ENCODE measurements around the gene AZI2. TPM values are rescaled to one million over a fixed set of nuclear protein-coding genes. Genes with fewer than 3 reads are reported as not detected.

Gene AZI2
- total and polyA plus RNA-seq, 9 of the 15 experiments (the other 6 are each of a cell fraction or from before 2014, with no cell fraction given) = 28.5 to 96.3 (median 70.2) TPM

- no peak for FAIRE-seq
- no peak overlapping the region for H3K4me3 ChIP-seq
- CTCF ChIA-PET (ENCODE audit: low intra/inter-chr PET ratio) = no interaction called here
These were observed 56.0 kb downstream of the AZI2 start for GRCh38 chr3:28292622-28293021.

GRCh38 chr3:28291577-28291976, 57.0 kb downstream of the AZI2 start:
- Histone ChIP-seq H3K27ac (ENCODE audit: extremely low read depth, low read depth, low read length) (no peak overlapping the region), H3K27me3 (ENCODE audit: control insufficient read depth in 2 of 2, insufficient read depth in 2 of 2, low read length in 2 of 2) (no peaks in the 10 kb centered on the region), H3K4me2 (ENCODE audit: insufficient read depth, low read length) (no peak overlapping the region), H3K4me1 (replicated peaks in 1 of 2; ENCODE audit: control insufficient read depth in 2 of 2, insufficient read depth in 2 of 2, low read length in 2 of 2) (no peaks in the 10 kb centered on the region), H3K9me1 (ENCODE audit: control insufficient read depth, insufficient read depth, low read length) (no peaks in the 10 kb centered on the region), H3K36me3 (ENCODE audit: control insufficient read depth, insufficient read depth, low read length) (peaks cover 16% of the 10 kb centered on the region; the same call in 2 of the 3 replicates), H2AFZ (ENCODE audit: low read depth, low read length) (no peak overlapping the region), H3K4me3 (no peak overlapping the region), H3K9ac (ENCODE audit: insufficient read depth in 1 of 2, low read depth in 2 of 2, low read length in 2 of 2) (no peak overlapping the region), H3K79me2 (ENCODE audit: control insufficient read depth, insufficient read depth, low read length) (peaks cover 3% of the 10 kb centered on the region; the same call in 2 of the 3 replicates), H3K9me3 (replicated peaks; ENCODE audit: control insufficient read depth, insufficient read depth, low read depth, low read length) (no peaks in the 10 kb centered on the region), H4K20me1 (replicated peaks; ENCODE audit: control insufficient read depth, insufficient read depth, low read length) (no peaks in the 10 kb centered on the region)
- FAIRE-seq (no peak), ATAC-seq (no peak), DNase-seq (ENCODE audit: extremely low read depth in 1 of 4, low spot score in 3 of 4) (no peak)
- TF ChIP-seq SAFB2 (IDR thresholded peaks at IDR 0.05; ENCODE audit: borderline replicate concordance, low read depth, low read length, severe bottlenecking) (no peak), RBM34 (IDR thresholded peaks at IDR 0.05; ENCODE audit: borderline replicate concordance, insufficient read depth, low read length) (no peak)
- intact Hi-C loops (cut with micrococcal nuclease) = no loop called here
- BruUV-seq (replicated peaks) = no TSS peak
- in situ Hi-C loops (cut with MboI) = no loop called here
- ChIA-PET POLR2A (interaction anchor here (0.6 kb wide), 1 partner anchor 33 kb away, joined by 3 read pairs; no protein-coding TSS in a partner anchor), CTCF (ENCODE audit: low intra/inter-chr PET ratio) (no interaction called here)

More at GRCh38 chr3:28292622-28293021, 56.0 kb downstream of the AZI2 start:
- Histone ChIP-seq H3K9ac (ENCODE audit: insufficient read depth in 1 of 2, low read depth in 2 of 2, low read length in 2 of 2) (no peak overlapping the region), H3K9me1 (ENCODE audit: control insufficient read depth, insufficient read depth, low read length) (no peaks in the 10 kb centered on the region), H3K27ac (ENCODE audit: extremely low read depth, low read depth, low read length) (no peak overlapping the region), H3K27me3 (ENCODE audit: control insufficient read depth in 2 of 2, insufficient read depth in 2 of 2, low read length in 2 of 2) (no peaks in the 10 kb centered on the region), H2AFZ (ENCODE audit: low read depth, low read length) (no peak overlapping the region), H3K79me2 (ENCODE audit: control insufficient read depth, insufficient read depth, low read length) (no peaks in the 10 kb centered on the region), H3K4me2 (ENCODE audit: insufficient read depth, low read length) (no peak overlapping the region), H3K4me1 (replicated peaks in 1 of 2; ENCODE audit: control insufficient read depth in 2 of 2, insufficient read depth in 2 of 2, low read length in 2 of 2) (no peaks in the 10 kb centered on the region), H3K36me3 (ENCODE audit: control insufficient read depth, insufficient read depth, low read length) (peaks cover 14% of the 10 kb centered on the region; the same call in 2 of the 3 replicates), H3K9me3 (replicated peaks; ENCODE audit: control insufficient read depth, insufficient read depth, low read depth, low read length) (no peaks in the 10 kb centered on the region), H4K20me1 (replicated peaks; ENCODE audit: control insufficient read depth, insufficient read depth, low read length) (no peaks in the 10 kb centered on the region)
- in situ Hi-C loops (cut with MboI) (no loop called here), intact Hi-C loops (cut with micrococcal nuclease) (no loop called here)
- POLR2A ChIA-PET = no interaction called here
- TF ChIP-seq FOXA3 (CRISPR knock-in tag; conservative IDR thresholded peaks at IDR 0.05 in 1 of 2, IDR thresholded peaks at IDR 0.05 in 1 of 2) (no peak), CEBPB (tag; IDR thresholded peaks at IDR 0.05) (peak; percentile 74)
- no TSS peak for BruUV-seq (replicated peaks)
- 68% methylated on average over 4 of the region's 4 CpGs for WGBS (ENCODE audit: insufficient coverage, low coverage, missing lambda C conversion rate)
- no peak for DNase-seq (ENCODE audit: extremely low read depth in 1 of 4, low spot score in 3 of 4)
- no peak for ATAC-seq

Measured in K562 (cell line).